HepG2 (cell line): ENCODE results near the gene LRRC28.

Experiments
- MTF2 ChIP-seq: sonication (generic); formaldehyde crosslinking; IDR thresholded peaks from 2 replicates; pipeline ENCODE4 v1.5.0; 2020; ENCODE audit warnings: missing genetic modification reagents, borderline replicate concordance
- ZBTB20 ChIP-seq: sonication (generic); formaldehyde crosslinking; IDR thresholded peaks from 2 replicates; pipeline ENCODE4 v1.8.1; 2023; ENCODE audit warnings: missing genetic modification reagents, low read depth, mild to moderate bottlenecking, borderline replicate concordance

DNA sequence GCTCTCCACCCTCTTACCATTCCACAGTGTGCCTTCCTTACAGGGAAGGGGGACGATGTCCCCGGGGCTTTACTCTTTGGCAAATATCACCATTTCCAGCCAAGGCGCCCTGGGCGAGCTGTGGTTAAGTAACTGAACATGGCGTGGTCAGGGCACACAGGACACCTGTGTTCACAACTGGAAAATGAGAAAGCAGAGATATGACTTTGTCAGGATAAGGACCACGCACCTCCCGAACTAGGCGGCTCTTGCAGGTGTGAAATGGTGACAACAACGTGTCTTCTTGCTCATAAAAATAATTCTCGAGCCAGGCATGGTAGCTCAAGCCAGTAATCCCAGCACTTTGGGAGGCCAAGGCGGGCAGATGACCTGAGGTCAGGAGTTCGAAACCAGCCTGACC lies 154.8 kb downstream of the LRRC28 start:
- no peak for TF ChIP-seq MTF2 (CRISPR knock-in tag)
- TF ChIP-seq ZBTB20 (CRISPR knock-in tag), result no peak
